Measurements from ENCODE around the gene GALR3.

GALR3 gene

GRCh38 chr22:37812869-37813678 is 10.1 kb upstream of the GALR3 start:
- Histone ChIP-seq H4K12ac (ENCODE audit: low read depth, low read length) (no peak overlapping the region), H2BK12ac (ENCODE audit: low read length) (no peak overlapping the region), H2BK5ac (ENCODE audit: low read depth, low read length, poor library complexity) (no peak overlapping the region), H3K4me3 (ENCODE audit: low read depth, low read length) (no peak overlapping the region), H3K18ac (ENCODE audit: low read length) (no peak overlapping the region), H3K23ac (ENCODE audit: low read length) (no peak overlapping the region), H3K36me3 (ENCODE audit: control insufficient read depth in 1 of 2, insufficient read depth in 2 of 2, low read length in 2 of 2) (peaks cover 4 to 22% of the 10 kb centered on the region in 2 experiments), H4K8ac (ENCODE audit: low read depth, low read length) (no peak overlapping the region), H2BK120ac (ENCODE audit: insufficient read depth, low read length, poor library complexity) (no peak overlapping the region), H3K4me1 (ENCODE audit: control insufficient read depth in 1 of 2, insufficient read depth in 2 of 2, low read length in 2 of 2) (peaks cover 2 to 6% of the 10 kb centered on the region in 2 experiments), H3K4me2 (ENCODE audit: low read length) (no peak overlapping the region), H2AK5ac (ENCODE audit: low read length) (no peak overlapping the region), H4K91ac (ENCODE audit: low read depth, low read length) (no peak overlapping the region), H3K14ac (ENCODE audit: low read length) (no peak overlapping the region), H2AFZ (ENCODE audit: insufficient read depth, low read length, poor library complexity) (no peak overlapping the region), H3K9ac (ENCODE audit: low read length) (no peak overlapping the region), H3K9me3 (ENCODE audit: insufficient read depth, low read depth, low read length) (peaks cover 2% of the 10 kb centered on the region), H3K79me1 (ENCODE audit: low read length) (peaks cover 3% of the 10 kb centered on the region), H3K27ac (ENCODE audit: low read depth, low read length) (no peak overlapping the region), H3K4ac (ENCODE audit: low read depth, low read length) (no peak overlapping the region), H3K27me3 (ENCODE audit: insufficient read depth, low read length) (no peaks in the 10 kb centered on the region), H3K79me2 (ENCODE audit: control insufficient read depth, insufficient read depth, low read length, poor library complexity) (no peaks in the 10 kb centered on the region)
- WGBS (ENCODE audit: extremely low coverage, insufficient coverage, insufficient read length): no CpG with 5 or more reads among the region's 27 CpGs
- peak in 1 of 2 donors; percentile 34 for DNase-seq

- Histone ChIP-seq H3K9ac (ENCODE audit: low read length) (no peak overlapping the region), H3K27ac (ENCODE audit: low read depth, low read length) (no peak overlapping the region), H3K36me3 (ENCODE audit: control insufficient read depth in 1 of 2, insufficient read depth in 2 of 2, low read length in 2 of 2) (peaks cover 4 to 20% of the 10 kb centered on the region in 2 experiments), H2BK120ac (ENCODE audit: insufficient read depth, low read length, poor library complexity) (no peak overlapping the region), H2BK12ac (ENCODE audit: low read length) (no peak overlapping the region), H3K4me1 (ENCODE audit: control insufficient read depth in 1 of 2, insufficient read depth in 2 of 2, low read length in 2 of 2) (peaks cover 8 to 13% of the 10 kb centered on the region in 2 experiments), H3K79me2 (ENCODE audit: control insufficient read depth, insufficient read depth, low read length, poor library complexity) (no peaks in the 10 kb centered on the region), H2AFZ (ENCODE audit: insufficient read depth, low read length, poor library complexity) (no peak overlapping the region), H4K91ac (ENCODE audit: low read depth, low read length) (no peak overlapping the region), H3K23ac (ENCODE audit: low read length) (no peak overlapping the region), H3K4me2 (ENCODE audit: low read length) (no peak overlapping the region), H3K18ac (ENCODE audit: low read length) (no peak overlapping the region), H3K79me1 (ENCODE audit: low read length) (peaks cover 3% of the 10 kb centered on the region), H3K4me3 (ENCODE audit: low read depth, low read length) (no peak overlapping the region), H3K9me3 (ENCODE audit: insufficient read depth, low read depth, low read length) (peaks cover 7% of the 10 kb centered on the region), H3K4ac (ENCODE audit: low read depth, low read length) (no peak overlapping the region), H2AK5ac (ENCODE audit: low read length) (no peak overlapping the region), H3K14ac (ENCODE audit: low read length) (no peak overlapping the region), H4K8ac (ENCODE audit: low read depth, low read length) (no peak overlapping the region), H3K27me3 (ENCODE audit: insufficient read depth, low read length) (peaks cover 10% of the 10 kb centered on the region), H4K12ac (ENCODE audit: low read depth, low read length) (no peak overlapping the region), H2BK5ac (ENCODE audit: low read depth, low read length, poor library complexity) (no peak overlapping the region)
- no peak for DNase-seq
- no CpG with 5 or more reads among the region's 12 CpGs for WGBS (ENCODE audit: extremely low coverage, insufficient coverage, insufficient read length)
Observed at GRCh38 chr22:37815593-37815992, 7.6 kb upstream of the GALR3 start.

- Histone ChIP-seq H3K79me2 (ENCODE audit: control insufficient read depth, insufficient read depth, low read length, poor library complexity) (no peaks in the 10 kb centered on the region), H2AFZ (ENCODE audit: insufficient read depth, low read length, poor library complexity) (no peak overlapping the region), H3K4me3 (ENCODE audit: low read depth, low read length) (no peak overlapping the region), H3K18ac (ENCODE audit: low read length) (no peak overlapping the region), H3K27me3 (ENCODE audit: insufficient read depth, low read length) (peaks cover 10% of the 10 kb centered on the region), H2BK12ac (ENCODE audit: low read length) (no peak overlapping the region), H4K91ac (ENCODE audit: low read depth, low read length) (no peak overlapping the region), H3K4me1 (ENCODE audit: control insufficient read depth in 1 of 2, insufficient read depth in 2 of 2, low read length in 2 of 2) (peaks cover 8 to 13% of the 10 kb centered on the region in 2 experiments), H4K8ac (ENCODE audit: low read depth, low read length) (no peak overlapping the region), H3K9ac (ENCODE audit: low read length) (no peak overlapping the region), H3K14ac (ENCODE audit: low read length) (no peak overlapping the region), H2BK5ac (ENCODE audit: low read depth, low read length, poor library complexity) (no peak overlapping the region), H2AK5ac (ENCODE audit: low read length) (no peak overlapping the region), H4K12ac (ENCODE audit: low read depth, low read length) (no peak overlapping the region), H3K4ac (ENCODE audit: low read depth, low read length) (no peak overlapping the region), H3K4me2 (ENCODE audit: low read length) (no peak overlapping the region), H3K23ac (ENCODE audit: low read length) (no peak overlapping the region), H3K27ac (ENCODE audit: low read depth, low read length) (no peak overlapping the region), H3K36me3 (ENCODE audit: control insufficient read depth in 1 of 2, insufficient read depth in 2 of 2, low read length in 2 of 2) (peaks cover 4 to 20% of the 10 kb centered on the region in 2 experiments), H2BK120ac (ENCODE audit: insufficient read depth, low read length, poor library complexity) (no peak overlapping the region), H3K79me1 (ENCODE audit: low read length) (peaks cover 3% of the 10 kb centered on the region), H3K9me3 (ENCODE audit: insufficient read depth, low read depth, low read length) (peaks cover 7% of the 10 kb centered on the region)
- no peak for DNase-seq
- WGBS (ENCODE audit: extremely low coverage, insufficient coverage, insufficient read length): no CpG with 5 or more reads among the region's 23 CpGs
Observed at GRCh38 chr22:37816543-37817180, 6.5 kb upstream of the GALR3 start.

GRCh38 chr22:37817705-37818408 is 5.3 kb upstream of the GALR3 start:
- Histone ChIP-seq H2BK12ac (ENCODE audit: low read length) (no peak overlapping the region), H3K4me3 (ENCODE audit: low read depth, low read length) (peak overlapping the region; percentile 54), H3K36me3 (ENCODE audit: control insufficient read depth in 1 of 2, insufficient read depth in 2 of 2, low read length in 2 of 2) (peaks cover 4 to 20% of the 10 kb centered on the region in 2 experiments), H3K14ac (ENCODE audit: low read length) (no peak overlapping the region), H2BK5ac (ENCODE audit: low read depth, low read length, poor library complexity) (no peak overlapping the region), H3K4ac (ENCODE audit: low read depth, low read length) (no peak overlapping the region), H3K27ac (ENCODE audit: low read depth, low read length) (peak overlapping the region; percentile 21), H4K91ac (ENCODE audit: low read depth, low read length) (peak overlapping the region; percentile 4), H3K18ac (ENCODE audit: low read length) (peak overlapping the region; percentile 15), H2AFZ (ENCODE audit: insufficient read depth, low read length, poor library complexity) (peak overlapping the region; percentile 71), H4K12ac (ENCODE audit: low read depth, low read length) (no peak overlapping the region), H3K27me3 (ENCODE audit: insufficient read depth, low read length) (peaks cover 10% of the 10 kb centered on the region), H3K4me2 (ENCODE audit: low read length) (peak overlapping the region; percentile 74), H3K23ac (ENCODE audit: low read length) (no peak overlapping the region), H3K9ac (ENCODE audit: low read length) (peak overlapping the region; percentile 2), H3K79me1 (ENCODE audit: low read length) (peaks cover 3% of the 10 kb centered on the region), H3K9me3 (ENCODE audit: insufficient read depth, low read depth, low read length) (peaks cover 7% of the 10 kb centered on the region), H3K4me1 (ENCODE audit: control insufficient read depth in 1 of 2, insufficient read depth in 2 of 2, low read length in 2 of 2) (peaks cover 8 to 15% of the 10 kb centered on the region in 2 experiments), H3K79me2 (ENCODE audit: control insufficient read depth, insufficient read depth, low read length, poor library complexity) (no peaks in the 10 kb centered on the region), H4K8ac (ENCODE audit: low read depth, low read length) (peak overlapping the region; percentile 52), H2BK120ac (ENCODE audit: insufficient read depth, low read length, poor library complexity) (no peak overlapping the region), H2AK5ac (ENCODE audit: low read length) (no peak overlapping the region)
- WGBS (ENCODE audit: extremely low coverage, insufficient coverage, insufficient read length): no CpG with 5 or more reads among the region's 29 CpGs
- peak; percentile 75 to 91 for DNase-seq

Data from trophoblast cell (in vitro differentiated cells and primary cell).